ENCODE data around the gene TBCD. TPM values are rescaled to one million over a fixed set of nuclear protein-coding genes. Genes with fewer than 3 reads are reported as not detected.

The TBCD gene
- total RNA-seq, 1 donor from 2014 or later, result 207 TPM

DNA sequence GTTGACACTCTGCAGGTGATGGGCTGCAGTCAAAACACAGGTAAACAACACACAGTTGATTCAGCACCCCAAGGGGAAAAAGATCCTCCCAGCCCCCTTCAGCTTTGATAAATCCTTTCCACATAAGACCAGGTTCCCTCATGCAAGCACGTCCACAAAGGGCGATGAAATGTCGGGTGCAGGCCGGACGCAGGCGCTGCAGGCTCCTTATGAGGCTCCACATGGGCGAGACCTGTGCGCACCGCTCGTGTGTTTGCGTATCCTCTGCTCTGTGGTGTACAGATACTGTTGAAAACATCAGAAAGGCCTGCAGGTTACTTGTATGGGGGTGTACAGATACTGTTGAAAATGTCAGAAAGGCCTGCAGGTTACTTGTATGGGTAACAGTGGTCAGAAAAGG is 102.4 kb downstream of the TBCD start:
- H3K4me1 Mint-ChIP-seq (ENCODE audit: unreplicated experiment), result peaks cover 19% of the 10 kb centered on the region
- no peaks in the 10 kb centered on the region for H3K9me3 Mint-ChIP-seq (ENCODE audit: unreplicated experiment)
- H3K27me3 Mint-ChIP-seq (ENCODE audit: unreplicated experiment), result peaks cover 2% of the 10 kb centered on the region
- DNase-seq (ENCODE audit: low spot score), result no peak
- H3K36me3 Mint-ChIP-seq (ENCODE audit: low read depth, unreplicated experiment), result peaks cover 20% of the 10 kb centered on the region
- TF ChIP-seq CTCF (IDR thresholded peaks at IDR 0.05; ENCODE audit: unreplicated experiment), result no peak
- peak overlapping the region; percentile 34 for H3K4me3 Mint-ChIP-seq (ENCODE audit: unreplicated experiment)
- no peak overlapping the region for H3K27ac Mint-ChIP-seq (ENCODE audit: unreplicated experiment)

DNA sequence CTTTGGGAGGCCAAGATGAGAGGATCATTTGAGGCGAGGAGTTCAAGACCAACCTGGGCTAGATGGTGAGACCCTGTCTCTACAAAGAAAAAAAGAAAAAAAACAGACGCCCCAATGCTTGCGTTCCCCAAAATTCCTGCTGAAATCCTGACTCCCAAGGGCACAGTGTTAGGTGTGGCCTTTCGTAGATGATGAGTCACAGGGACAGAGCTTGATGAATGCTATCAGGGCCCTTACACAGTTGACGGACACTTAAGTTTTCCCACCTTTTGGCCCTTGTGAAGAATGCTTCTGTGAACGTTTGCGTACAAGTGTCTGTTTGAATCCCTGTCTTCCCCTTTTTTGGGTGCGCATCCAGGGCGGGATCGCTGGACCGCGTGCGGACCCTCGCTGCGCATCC is 104.5 kb downstream of the TBCD start:
- no peak overlapping the region for H3K27ac Mint-ChIP-seq (ENCODE audit: unreplicated experiment)
- peaks cover 13% of the 10 kb centered on the region for H3K36me3 Mint-ChIP-seq (ENCODE audit: low read depth, unreplicated experiment)
- TF ChIP-seq CTCF (IDR thresholded peaks at IDR 0.05; ENCODE audit: unreplicated experiment), result no peak
- H3K4me3 Mint-ChIP-seq (ENCODE audit: unreplicated experiment), result no peak overlapping the region
- H3K9me3 Mint-ChIP-seq (ENCODE audit: unreplicated experiment), result no peaks in the 10 kb centered on the region
- DNase-seq (ENCODE audit: low spot score), result no peak
- peaks cover 2% of the 10 kb centered on the region for H3K27me3 Mint-ChIP-seq (ENCODE audit: unreplicated experiment)
- peaks cover 22% of the 10 kb centered on the region for H3K4me1 Mint-ChIP-seq (ENCODE audit: unreplicated experiment)

GRCh38 chr17:82858376-82859126 is 106.7 kb downstream of the TBCD start:
- Mint-ChIP-seq H3K9me3 (ENCODE audit: unreplicated experiment) (no peaks in the 10 kb centered on the region), H3K4me3 (ENCODE audit: unreplicated experiment) (no peak overlapping the region), H3K27me3 (ENCODE audit: unreplicated experiment) (peaks cover 4% of the 10 kb centered on the region), H3K4me1 (ENCODE audit: unreplicated experiment) (peaks cover 22% of the 10 kb centered on the region), H3K36me3 (ENCODE audit: low read depth, unreplicated experiment) (peaks cover 13% of the 10 kb centered on the region), H3K27ac (ENCODE audit: unreplicated experiment) (no peak overlapping the region)
- TF ChIP-seq CTCF (IDR thresholded peaks at IDR 0.05; ENCODE audit: unreplicated experiment), result no peak
- no peak for DNase-seq (ENCODE audit: low spot score)

DNA sequence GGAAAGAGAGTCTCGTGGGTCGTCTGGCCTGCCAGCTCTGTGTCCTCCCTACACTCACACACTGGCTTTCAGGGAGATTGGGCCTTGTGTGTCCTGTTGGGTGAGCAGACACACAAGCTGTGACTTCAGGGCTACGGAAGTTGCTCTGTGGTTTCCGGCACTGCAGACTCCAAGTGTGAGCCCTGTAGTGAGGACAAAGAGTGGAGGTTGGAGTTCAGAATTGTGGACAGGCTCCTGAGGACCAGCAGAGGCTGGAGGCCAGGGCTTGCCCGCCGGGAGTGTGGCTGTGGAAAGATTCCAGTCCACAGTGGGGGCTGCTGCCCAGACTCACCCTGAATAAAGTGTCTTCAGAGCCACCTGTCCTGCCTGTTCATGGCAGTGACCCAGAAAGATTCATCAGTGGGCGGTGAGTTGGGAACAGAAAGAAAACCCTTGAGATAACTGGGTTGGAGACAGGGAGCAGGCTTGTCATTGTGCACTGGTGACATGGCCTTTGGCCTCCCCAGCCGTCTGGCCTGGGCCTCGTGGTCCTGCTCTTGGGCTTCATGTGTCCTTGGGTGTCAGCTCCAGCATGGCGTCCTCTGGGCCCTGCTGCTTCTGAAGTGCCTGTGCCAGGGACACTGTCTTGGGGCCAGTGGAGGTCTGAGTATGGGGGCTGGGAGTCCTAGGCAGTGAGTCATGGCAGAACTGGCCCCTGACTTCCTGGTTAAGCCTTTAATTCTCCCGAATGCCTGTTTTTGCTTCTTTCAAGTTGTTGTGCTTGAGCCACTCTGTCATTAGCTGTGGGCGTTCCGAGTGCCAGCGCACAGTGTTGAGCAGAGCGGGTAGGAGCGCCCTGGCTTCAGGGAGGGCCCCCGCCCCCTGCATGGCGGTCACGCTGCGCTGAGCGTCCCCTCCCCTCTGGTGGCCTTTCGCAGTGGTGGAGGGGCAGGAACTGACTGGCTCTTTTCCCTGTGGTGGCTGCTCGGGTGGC is 107.9 kb downstream of the TBCD start:
- Mint-ChIP-seq H3K4me3 (ENCODE audit: unreplicated experiment) (no peak overlapping the region), H3K27ac (ENCODE audit: unreplicated experiment) (peak overlapping the region; percentile 84), H3K27me3 (ENCODE audit: unreplicated experiment) (peaks cover 4% of the 10 kb centered on the region), H3K36me3 (ENCODE audit: low read depth, unreplicated experiment) (peaks cover 13% of the 10 kb centered on the region), H3K9me3 (ENCODE audit: unreplicated experiment) (no peaks in the 10 kb centered on the region), H3K4me1 (ENCODE audit: unreplicated experiment) (peaks cover 21% of the 10 kb centered on the region)
- TF ChIP-seq CTCF (IDR thresholded peaks at IDR 0.05; ENCODE audit: unreplicated experiment), result no peak
- DNase-seq (ENCODE audit: low spot score), result no peak

Measured in endothelial cell (in vitro differentiated cells).